Sigmoid colon (tissue), 4 donors: ENCODE results near the gene CDPF1.

ENCODE experiments used
- POLR2A ChIP-seq, 2 donors: fragments of 450-650 bp; IDR thresholded peaks; one replicate each; pipeline ENCODE4 v1.6.1; 2016; ENCODE audit warnings: antibody characterized with exemption in 2 of 2, mild to moderate bottlenecking in 2 of 2, moderate library complexity in 2 of 2
- POLR2AphosphoS5 ChIP-seq, 4 donors: sonication (generic); formaldehyde crosslinking; IDR thresholded peaks; one replicate each; pipeline ENCODE4 v1.6.1; 2017; ENCODE audit warnings: antibody characterized with exemption in 4 of 4
- TF ChIP-seq, protein P1 (sequence below), 4 experiments: fragments of 450-650 bp in 3 of 4; fragments of 200-600 bp in 1 of 4; IDR thresholded peaks; one replicate each; pipeline ENCODE4 v1.5.1; 2016 to 2019; ENCODE audit warnings: antibody characterized with exemption in 4 of 4, mild to moderate bottlenecking in 3 of 4, moderate library complexity in 2 of 4

DNA sequence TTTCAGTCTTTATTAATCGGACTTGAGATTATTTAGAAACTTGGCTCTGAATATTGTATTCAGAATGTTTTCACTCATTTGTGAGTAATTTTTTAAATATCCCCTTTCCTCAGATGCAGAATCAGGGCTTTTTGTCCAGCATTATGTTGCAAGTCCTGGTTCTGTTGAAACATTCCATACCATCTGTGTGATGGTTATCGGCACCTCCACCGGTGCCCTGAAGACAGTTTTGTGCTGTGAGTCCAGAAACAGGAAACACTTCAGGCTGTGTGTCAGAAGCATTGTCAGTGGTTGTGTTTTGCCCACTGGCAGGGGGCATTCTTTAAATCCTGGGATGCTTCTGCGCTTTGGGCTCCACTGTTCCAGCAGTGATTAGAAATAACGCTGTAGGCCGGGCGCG lies 20.4 kb downstream of the CDPF1 start:
- TF ChIP-seq, protein P1, sequence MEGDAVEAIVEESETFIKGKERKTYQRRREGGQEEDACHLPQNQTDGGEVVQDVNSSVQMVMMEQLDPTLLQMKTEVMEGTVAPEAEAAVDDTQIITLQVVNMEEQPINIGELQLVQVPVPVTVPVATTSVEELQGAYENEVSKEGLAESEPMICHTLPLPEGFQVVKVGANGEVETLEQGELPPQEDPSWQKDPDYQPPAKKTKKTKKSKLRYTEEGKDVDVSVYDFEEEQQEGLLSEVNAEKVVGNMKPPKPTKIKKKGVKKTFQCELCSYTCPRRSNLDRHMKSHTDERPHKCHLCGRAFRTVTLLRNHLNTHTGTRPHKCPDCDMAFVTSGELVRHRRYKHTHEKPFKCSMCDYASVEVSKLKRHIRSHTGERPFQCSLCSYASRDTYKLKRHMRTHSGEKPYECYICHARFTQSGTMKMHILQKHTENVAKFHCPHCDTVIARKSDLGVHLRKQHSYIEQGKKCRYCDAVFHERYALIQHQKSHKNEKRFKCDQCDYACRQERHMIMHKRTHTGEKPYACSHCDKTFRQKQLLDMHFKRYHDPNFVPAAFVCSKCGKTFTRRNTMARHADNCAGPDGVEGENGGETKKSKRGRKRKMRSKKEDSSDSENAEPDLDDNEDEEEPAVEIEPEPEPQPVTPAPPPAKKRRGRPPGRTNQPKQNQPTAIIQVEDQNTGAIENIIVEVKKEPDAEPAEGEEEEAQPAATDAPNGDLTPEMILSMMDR (IDR thresholded peaks at IDR 0.05) = no peak
- TF ChIP-seq POLR2A (IDR thresholded peaks at IDR 0.05) (no peak), POLR2AphosphoS5 (IDR thresholded peaks at IDR 0.05) (no peak)
